Activated T-helper 1 cell treated with anti-CD3 and anti-CD28 coated beads, Interleukin-12 subunit alpha, Interleukin-12 subunit beta, Interleukin-2, Interleukin-4 antibody, amounts not matched to agents 30 ng/mL and 10 ng/mL and 1 ng/mL, durations not matched to agents 14 hours and 24 hours and 36 hours (primary cell): ENCODE data around the gene HAUS5. TPM values are rescaled to one million over a fixed set of nuclear protein-coding genes. Genes with fewer than 3 reads are reported as not detected.
A peak's percentile ranks its signal among the peaks of the same experiment; 100 is the strongest.

Experiments
- DNase-seq: peaks from one replicate; pipeline ENCODE4 v3.0.0; 2021; ENCODE audit warnings: low spot score
- H3K27ac Mint-ChIP-seq: one replicate; pipeline ENCODE4 v1.8.0; 2021; ENCODE audit warnings: mild to moderate bottlenecking, mixed read lengths
- H3K27me3 Mint-ChIP-seq: one replicate; pipeline ENCODE4 v1.8.0; 2022; ENCODE audit warnings: mild to moderate bottlenecking, moderate library complexity, mixed read lengths; ENCODE audit not compliant: insufficient read depth
- H3K36me3 Mint-ChIP-seq: one replicate; pipeline ENCODE4 v1.8.0; 2021; ENCODE audit warnings: low read depth, mixed read lengths
- H3K4me1 Mint-ChIP-seq: one replicate; pipeline ENCODE4 v1.8.0; 2021; ENCODE audit warnings: low read depth, mixed read lengths
- H3K4me3 Mint-ChIP-seq: one replicate; pipeline ENCODE4 v1.8.0; 2021; ENCODE audit warnings: mild to moderate bottlenecking, moderate library complexity, mixed read lengths
- H3K9me3 Mint-ChIP-seq: one replicate; pipeline ENCODE4 v1.8.0; 2021; ENCODE audit warnings: mixed read lengths
- intact Hi-C: fragments of 100-400 bp; cut with micrococcal nuclease; formaldehyde crosslinking; loops from one replicate; pipeline ENCODE4 v1.15.1; 2024
- total RNA-seq: library from RNA; stranded (reverse); gene quantifications from 2 replicates; pipeline ENCODE4 v1.2.3, GENCODE V29; 2022

Gene HAUS5, protein sequence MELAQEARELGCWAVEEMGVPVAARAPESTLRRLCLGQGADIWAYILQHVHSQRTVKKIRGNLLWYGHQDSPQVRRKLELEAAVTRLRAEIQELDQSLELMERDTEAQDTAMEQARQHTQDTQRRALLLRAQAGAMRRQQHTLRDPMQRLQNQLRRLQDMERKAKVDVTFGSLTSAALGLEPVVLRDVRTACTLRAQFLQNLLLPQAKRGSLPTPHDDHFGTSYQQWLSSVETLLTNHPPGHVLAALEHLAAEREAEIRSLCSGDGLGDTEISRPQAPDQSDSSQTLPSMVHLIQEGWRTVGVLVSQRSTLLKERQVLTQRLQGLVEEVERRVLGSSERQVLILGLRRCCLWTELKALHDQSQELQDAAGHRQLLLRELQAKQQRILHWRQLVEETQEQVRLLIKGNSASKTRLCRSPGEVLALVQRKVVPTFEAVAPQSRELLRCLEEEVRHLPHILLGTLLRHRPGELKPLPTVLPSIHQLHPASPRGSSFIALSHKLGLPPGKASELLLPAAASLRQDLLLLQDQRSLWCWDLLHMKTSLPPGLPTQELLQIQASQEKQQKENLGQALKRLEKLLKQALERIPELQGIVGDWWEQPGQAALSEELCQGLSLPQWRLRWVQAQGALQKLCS
- 41.0 and 48.4 TPM in 2 replicates for total RNA-seq

DNA sequence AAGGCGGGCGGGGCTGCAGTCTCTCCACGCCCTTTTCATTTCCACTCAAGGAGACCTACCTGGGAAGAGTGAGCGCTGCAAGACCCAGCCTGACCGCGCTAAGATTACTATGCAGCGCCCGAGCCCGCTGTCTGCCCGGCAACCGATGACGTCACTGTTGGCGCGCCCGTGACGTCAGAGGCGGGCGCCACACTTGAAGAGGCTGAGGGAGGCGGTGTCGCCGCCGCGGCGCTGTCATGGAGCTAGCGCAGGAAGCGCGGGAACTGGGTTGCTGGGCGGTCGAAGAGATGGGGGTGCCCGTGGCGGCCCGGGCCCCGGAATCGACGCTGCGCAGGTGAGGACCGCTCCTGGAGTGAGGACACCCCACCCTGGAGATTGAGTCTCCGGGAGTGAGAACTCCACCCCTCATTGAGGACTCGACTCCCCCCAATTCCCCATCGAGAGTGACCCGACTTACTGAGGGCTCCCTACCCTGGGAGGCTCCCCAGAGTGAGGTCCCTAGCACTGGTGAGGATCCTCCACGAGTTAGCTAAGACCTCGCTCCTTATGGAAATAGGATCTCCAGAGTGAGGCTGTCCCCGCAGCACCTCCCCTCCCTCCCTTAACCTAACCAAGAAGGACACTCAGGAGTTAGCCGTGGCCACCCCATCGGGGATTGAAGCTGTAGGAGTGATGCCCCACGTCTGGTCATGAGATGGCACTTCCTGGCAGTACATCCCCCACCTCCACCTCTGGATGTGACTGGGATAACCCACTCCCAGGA lies at the start of gene HAUS5:
HAUS5 (plus strand) TSS at position 177 of the 763 bp plus-strand sequence; CDS start at position 237, 60 bp downstream.
- H3K9me3 Mint-ChIP-seq = peaks cover 8% of the 10 kb centered on the region
- peaks cover 33% of the 10 kb centered on the region for H3K4me1 Mint-ChIP-seq
- DNase-seq = peak; percentile 96
- intact Hi-C loops = loop anchor here (1.0 kb wide), 4 partner anchors 16 to 67 kb away; partner anchors contain the start of genes COX6B1 and TMEM147
- H3K27ac Mint-ChIP-seq = peak within 1 kb of the TSS; percentile 92
- peaks cover 12% of the 10 kb centered on the region for H3K36me3 Mint-ChIP-seq
- peaks cover 3% of the 10 kb centered on the region for H3K27me3 Mint-ChIP-seq
- H3K4me3 Mint-ChIP-seq = peak within 1 kb of the TSS; percentile 87

DNA sequence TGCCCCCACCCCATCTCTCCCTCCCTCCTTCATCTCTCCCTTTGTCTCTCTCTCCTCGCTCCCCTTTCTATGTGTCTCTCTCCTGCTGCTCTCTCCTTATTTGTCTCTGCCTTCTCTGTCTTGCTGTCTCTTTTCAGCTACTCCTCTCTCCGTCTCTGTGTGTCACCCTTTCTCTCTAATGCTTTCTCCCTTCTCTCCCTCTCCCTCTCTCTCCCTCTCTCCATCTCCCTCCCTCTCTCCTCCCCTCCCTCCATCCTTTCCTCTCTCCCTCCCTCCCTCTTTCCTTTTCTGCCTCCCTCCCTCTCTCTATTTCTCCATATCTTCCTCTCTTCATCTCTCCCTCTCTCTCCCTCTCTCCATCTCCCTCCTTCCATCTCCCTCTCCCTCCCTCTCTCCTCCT lies 49.8 kb upstream of the HAUS5 start:
- peaks cover 21% of the 10 kb centered on the region for H3K27me3 Mint-ChIP-seq
- no peak for DNase-seq
- no peaks in the 10 kb centered on the region for H3K9me3 Mint-ChIP-seq
- no peaks in the 10 kb centered on the region for H3K36me3 Mint-ChIP-seq
- H3K4me3 Mint-ChIP-seq = no peak overlapping the region
- no peak overlapping the region for H3K27ac Mint-ChIP-seq
- no peaks in the 10 kb centered on the region for H3K4me1 Mint-ChIP-seq
- intact Hi-C loops = no loop called here

DNA sequence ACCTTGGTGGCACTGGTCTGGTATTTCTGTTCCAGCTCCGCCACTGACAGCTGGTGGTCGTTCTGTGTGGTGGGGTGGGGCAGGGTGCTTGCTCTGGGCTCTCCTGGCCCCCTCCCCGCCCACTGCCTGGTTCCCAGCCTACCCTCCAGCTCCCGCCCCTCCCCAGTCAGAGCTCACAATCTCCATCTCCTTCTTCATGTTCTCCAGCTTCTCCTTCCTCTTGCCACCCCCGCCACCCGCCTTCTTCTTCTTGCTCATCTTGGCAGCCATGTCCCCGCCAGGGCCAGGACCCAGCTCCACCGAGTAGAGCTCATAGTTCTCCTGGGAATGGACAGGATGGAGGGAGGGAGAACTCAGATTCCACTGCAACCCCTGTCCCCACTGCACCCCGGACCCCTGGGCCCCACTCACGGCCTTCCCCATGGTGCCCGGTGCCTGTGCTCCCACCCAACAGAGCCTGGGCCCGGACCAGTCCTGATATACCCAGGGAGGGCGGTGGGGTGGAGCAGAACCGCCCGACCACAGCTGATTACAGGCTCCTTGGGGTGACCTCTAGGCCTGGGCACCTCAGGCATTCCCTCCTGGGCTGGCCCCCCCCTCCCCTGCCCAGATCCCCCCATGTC lies 49.2 kb upstream of the HAUS5 start, which contains the start of gene ATP4A:
ATP4A (minus strand) TSS at position 452 of the 623 bp plus-strand sequence; CDS start at position 423, 29 bp downstream.
- intact Hi-C loops = no loop called here
- Mint-ChIP-seq H3K4me1 (no peaks in the 10 kb centered on the region), H3K36me3 (no peaks in the 10 kb centered on the region), H3K4me3 (no peak within 1 kb of the TSS), H3K27me3 (peaks cover 21% of the 10 kb centered on the region), H3K9me3 (no peaks in the 10 kb centered on the region), H3K27ac (no peak within 1 kb of the TSS)
- no peak for DNase-seq

DNA sequence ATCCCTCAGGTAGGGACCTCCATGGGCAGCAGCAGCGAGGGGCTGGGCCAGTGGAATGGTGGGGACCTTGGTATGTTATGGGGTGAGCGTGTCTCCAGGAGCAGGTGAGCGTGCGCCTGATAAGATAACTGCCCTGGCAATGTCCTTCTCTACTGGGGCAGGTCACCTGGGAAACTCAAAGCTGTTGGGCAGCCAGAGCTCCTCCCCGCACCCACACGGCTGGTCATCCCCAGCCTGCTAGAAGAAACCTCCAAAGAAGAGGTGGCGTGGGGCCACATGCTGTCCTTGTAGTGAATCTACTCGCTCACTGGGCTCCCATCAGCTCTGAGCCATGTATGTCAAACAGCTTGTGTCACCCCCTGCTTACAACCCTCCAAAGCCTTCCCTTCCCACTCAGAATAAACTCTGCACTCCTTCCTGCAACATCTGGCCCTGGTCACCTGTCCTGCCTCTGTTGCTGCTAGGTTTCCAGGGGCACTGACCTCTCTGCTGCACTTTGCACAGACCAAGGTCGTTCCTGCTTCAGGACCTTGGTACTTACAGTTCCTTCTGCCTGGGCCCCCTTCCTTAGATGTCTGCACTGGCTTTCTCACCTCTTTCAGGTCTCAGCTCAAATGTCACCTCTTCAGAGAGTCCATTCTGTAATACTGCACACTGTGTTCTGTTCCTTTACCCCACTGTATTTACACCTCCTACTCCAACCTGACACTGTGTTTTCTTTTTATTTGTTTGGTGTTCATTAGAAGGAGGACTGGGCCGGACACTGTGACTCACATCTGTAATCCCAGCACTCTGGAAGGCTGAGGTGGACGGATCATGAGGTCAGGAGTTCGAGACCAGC lies 47.3 kb upstream of the HAUS5 start:
- peaks cover 11% of the 10 kb centered on the region for H3K27me3 Mint-ChIP-seq
- DNase-seq = no peak
- H3K9me3 Mint-ChIP-seq = no peaks in the 10 kb centered on the region
- no peaks in the 10 kb centered on the region for H3K4me1 Mint-ChIP-seq
- intact Hi-C loops = no loop called here
- no peak overlapping the region for H3K27ac Mint-ChIP-seq
- no peaks in the 10 kb centered on the region for H3K36me3 Mint-ChIP-seq
- no peak overlapping the region for H3K4me3 Mint-ChIP-seq

DNA sequence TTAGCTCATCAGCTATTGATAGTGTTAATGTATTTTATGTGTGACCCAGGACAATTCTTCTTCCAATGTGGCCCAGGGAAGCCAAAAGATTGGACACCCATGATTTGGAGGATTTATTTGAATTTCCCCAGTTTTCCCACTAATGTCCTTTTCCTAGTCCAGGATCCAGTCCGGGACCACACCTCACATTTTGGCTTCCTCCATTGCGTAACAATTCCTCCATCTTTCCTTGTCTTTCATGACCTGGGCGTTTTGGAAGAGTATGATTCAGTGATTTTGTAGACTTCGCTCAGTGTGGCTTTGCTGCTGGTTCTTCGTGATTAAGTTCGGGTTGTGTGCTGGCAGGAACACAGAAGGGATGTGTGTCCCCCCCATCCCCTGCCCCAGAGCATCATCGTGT lies 45.8 kb upstream of the HAUS5 start:
- H3K9me3 Mint-ChIP-seq = no peaks in the 10 kb centered on the region
- peaks cover 15% of the 10 kb centered on the region for H3K27me3 Mint-ChIP-seq
- H3K4me3 Mint-ChIP-seq = no peak overlapping the region
- no peak for DNase-seq
- intact Hi-C loops = no loop called here
- no peaks in the 10 kb centered on the region for H3K36me3 Mint-ChIP-seq
- H3K4me1 Mint-ChIP-seq = no peaks in the 10 kb centered on the region
- no peak overlapping the region for H3K27ac Mint-ChIP-seq

DNA sequence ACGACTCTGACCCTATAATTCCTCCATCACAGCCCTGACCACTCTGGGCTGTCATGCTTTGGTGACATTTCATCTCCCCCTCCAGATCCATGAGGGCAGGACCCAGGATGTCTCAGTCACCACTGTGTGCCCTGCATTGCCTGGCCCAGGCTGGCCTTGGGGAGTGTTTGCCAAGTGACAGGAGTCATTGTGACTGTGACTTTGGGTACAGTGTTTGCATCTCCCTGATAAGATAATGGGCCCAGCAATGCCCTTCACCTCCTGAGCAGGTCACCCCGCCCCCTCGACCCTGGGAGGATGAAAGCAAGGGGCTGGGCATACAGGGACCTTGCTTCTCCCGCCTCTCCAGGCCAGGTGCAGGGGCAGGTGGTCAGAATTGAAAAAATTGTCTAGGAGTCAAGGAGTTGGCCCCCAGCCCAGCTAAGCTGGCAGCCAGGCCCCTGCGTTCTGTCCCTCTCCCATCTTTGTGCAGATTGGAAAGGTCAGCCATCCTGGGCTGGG lies 43.2 kb upstream of the HAUS5 start:
- H3K27ac Mint-ChIP-seq = no peak overlapping the region
- no peak for DNase-seq
- H3K4me3 Mint-ChIP-seq = no peak overlapping the region
- no peaks in the 10 kb centered on the region for H3K4me1 Mint-ChIP-seq
- intact Hi-C loops = no loop called here
- no peaks in the 10 kb centered on the region for H3K36me3 Mint-ChIP-seq
- peaks cover 13% of the 10 kb centered on the region for H3K27me3 Mint-ChIP-seq
- no peaks in the 10 kb centered on the region for H3K9me3 Mint-ChIP-seq

DNA sequence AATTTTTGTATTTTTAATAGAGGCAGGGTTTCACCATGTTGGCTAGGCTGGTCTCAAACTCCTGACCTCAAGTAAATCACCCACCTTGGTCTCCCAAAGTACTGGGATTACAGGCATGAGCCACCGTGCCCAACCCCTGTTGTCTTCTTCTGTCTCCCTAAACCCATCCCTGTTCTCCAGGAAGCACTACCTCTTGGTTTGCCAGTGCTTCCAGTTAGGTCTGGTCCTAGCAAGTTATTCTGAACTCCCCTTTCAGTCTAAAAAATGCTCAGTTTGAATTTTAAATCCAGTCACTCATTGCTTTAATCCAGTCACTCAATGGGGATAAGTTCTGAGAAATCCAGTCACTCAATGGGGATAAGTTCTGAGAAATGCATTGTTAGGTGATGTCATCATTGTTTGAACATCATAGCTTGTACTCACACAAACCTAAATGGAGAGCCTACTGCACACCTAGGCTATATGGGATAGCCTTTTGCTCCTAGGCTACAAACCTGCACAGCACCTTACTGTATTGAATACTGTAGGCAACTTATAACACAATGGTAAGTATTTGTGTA lies 41.0 kb upstream of the HAUS5 start:
- H3K36me3 Mint-ChIP-seq = no peaks in the 10 kb centered on the region
- H3K27ac Mint-ChIP-seq = no peak overlapping the region
- DNase-seq = no peak
- H3K4me1 Mint-ChIP-seq = no peaks in the 10 kb centered on the region
- peaks cover 9% of the 10 kb centered on the region for H3K27me3 Mint-ChIP-seq
- H3K9me3 Mint-ChIP-seq = peaks cover 19% of the 10 kb centered on the region
- intact Hi-C loops = no loop called here
- H3K4me3 Mint-ChIP-seq = no peak overlapping the region

DNA sequence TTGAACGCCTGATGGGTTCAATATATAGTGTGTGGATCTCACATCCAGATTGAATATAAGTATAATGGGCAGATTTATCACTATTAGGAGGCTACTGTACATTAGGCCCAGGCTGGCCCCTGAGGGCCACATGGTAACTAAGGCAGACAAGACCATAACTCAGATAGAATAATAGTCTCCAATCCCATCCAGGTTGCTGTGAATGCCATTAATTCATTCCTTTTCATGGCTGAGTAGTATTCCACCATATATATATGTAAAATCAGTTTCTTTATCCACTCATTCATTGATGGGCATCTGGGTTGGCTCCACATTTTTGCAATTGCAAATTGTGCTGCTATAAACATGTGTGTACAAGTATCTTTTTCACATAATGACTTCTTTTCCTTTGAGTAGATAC lies 34.6 kb upstream of the HAUS5 start:
- no peak overlapping the region for H3K4me3 Mint-ChIP-seq
- H3K36me3 Mint-ChIP-seq = no peaks in the 10 kb centered on the region
- no peaks in the 10 kb centered on the region for H3K4me1 Mint-ChIP-seq
- peaks cover 2% of the 10 kb centered on the region for H3K27me3 Mint-ChIP-seq
- H3K27ac Mint-ChIP-seq = no peak overlapping the region
- no peak for DNase-seq
- peaks cover 27% of the 10 kb centered on the region for H3K9me3 Mint-ChIP-seq
- intact Hi-C loops = no loop called here

DNA sequence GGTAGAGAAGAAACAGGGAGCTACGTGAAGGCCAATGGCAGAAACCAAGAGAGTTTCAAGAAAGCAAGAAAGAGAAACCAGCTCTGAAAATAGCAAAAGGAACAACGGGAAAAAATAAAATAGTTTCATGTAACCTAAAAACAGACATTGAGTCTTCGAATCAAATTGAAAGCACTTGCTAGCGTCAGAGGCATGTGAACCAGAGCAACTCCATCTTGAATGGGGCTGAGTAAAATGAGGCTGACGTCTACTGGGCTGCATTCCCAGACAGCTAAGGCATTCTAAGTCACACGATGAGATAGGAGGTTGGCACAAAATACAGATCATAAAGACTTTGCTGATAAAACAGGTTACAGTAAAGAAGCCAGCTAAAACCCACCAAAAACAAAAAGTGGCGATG lies 33.8 kb upstream of the HAUS5 start:
- no peak overlapping the region for H3K4me3 Mint-ChIP-seq
- no peaks in the 10 kb centered on the region for H3K36me3 Mint-ChIP-seq
- intact Hi-C loops = no loop called here
- peaks cover 27% of the 10 kb centered on the region for H3K9me3 Mint-ChIP-seq
- DNase-seq = no peak
- H3K27me3 Mint-ChIP-seq = peaks cover 2% of the 10 kb centered on the region
- H3K4me1 Mint-ChIP-seq = no peaks in the 10 kb centered on the region
- no peak overlapping the region for H3K27ac Mint-ChIP-seq

DNA sequence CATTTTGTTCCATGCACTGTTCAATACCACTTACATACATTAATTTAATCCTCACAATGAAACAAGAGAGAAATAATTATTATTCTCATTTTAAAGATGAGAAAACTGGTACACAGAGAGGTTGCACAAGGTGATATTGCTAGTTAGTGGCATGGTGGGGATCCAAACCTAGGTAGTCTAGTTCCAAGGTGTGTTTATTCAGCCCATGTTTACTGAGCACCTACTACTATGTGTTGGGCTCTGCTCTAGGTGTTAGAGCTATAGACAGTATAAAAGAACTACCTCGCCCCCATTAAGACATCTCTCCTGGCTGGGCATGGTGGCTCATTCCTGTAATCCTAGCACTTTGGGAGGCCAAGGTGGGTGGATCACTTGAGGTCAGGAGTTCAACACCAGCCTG lies 29.8 kb upstream of the HAUS5 start:
- Mint-ChIP-seq H3K27me3 (peaks cover 10% of the 10 kb centered on the region), H3K4me3 (no peak overlapping the region), H3K4me1 (no peaks in the 10 kb centered on the region), H3K9me3 (no peaks in the 10 kb centered on the region), H3K27ac (no peak overlapping the region), H3K36me3 (no peaks in the 10 kb centered on the region)
- intact Hi-C loops = no loop called here
- no peak for DNase-seq

DNA sequence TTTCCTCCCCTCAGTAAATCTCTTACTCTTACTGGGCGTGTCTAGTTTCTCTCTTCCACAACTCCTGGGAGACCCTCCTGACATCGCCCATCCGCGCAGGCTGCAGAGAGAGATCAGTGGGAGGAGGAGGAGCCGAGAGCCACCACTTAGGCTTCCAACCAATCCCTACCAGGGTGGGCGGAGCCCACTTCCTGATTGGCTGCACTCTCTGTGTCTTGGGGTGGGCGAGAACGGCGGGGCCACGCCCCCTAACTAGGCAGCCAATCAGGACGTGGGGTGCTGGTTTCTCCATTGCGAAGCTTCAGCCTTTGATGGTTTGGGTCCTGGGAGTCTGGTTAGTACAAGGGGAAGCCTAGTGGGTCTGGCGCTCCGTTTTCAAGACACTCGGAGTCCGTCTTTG lies 26.7 kb upstream of the HAUS5 start, which contains the start of gene PMIS2:
PMIS2 (plus strand) TSS at position 326 of the 400 bp plus-strand sequence. CDS start 87 bp downstream, outside the sequence.
- H3K36me3 Mint-ChIP-seq = no peaks in the 10 kb centered on the region
- H3K9me3 Mint-ChIP-seq = no peaks in the 10 kb centered on the region
- intact Hi-C loops = no loop called here
- no peaks in the 10 kb centered on the region for H3K4me1 Mint-ChIP-seq
- H3K4me3 Mint-ChIP-seq = no peak within 1 kb of the TSS
- peaks cover 10% of the 10 kb centered on the region for H3K27me3 Mint-ChIP-seq
- DNase-seq = no peak
- H3K27ac Mint-ChIP-seq = no peak within 1 kb of the TSS
